ENCODE measurements around the gene COX5B. TPM values are rescaled to one million over a fixed set of nuclear protein-coding genes. Genes with fewer than 3 reads are reported as not detected.
A peak's percentile ranks its signal among the peaks of the same experiment; 100 is the strongest.

The COX5B gene
- total and polyA plus RNA-seq, 9 of the 15 experiments (the other 6 are each of a cell fraction or from before 2014, with no cell fraction given): 154 to 1,424 (median 487) TPM

- TF ChIP-seq CREB3 (tag; conservative IDR thresholded peaks at IDR 0.05; ENCODE audit: low read depth): 0 out of 2 replicates have a peak, but pooled peaks have one; percentile 11
- TF ChIP-seq ZBTB2 (IDR thresholded peaks at IDR 0.05): no peak
- TF ChIP-seq ILF3 (IDR thresholded peaks at IDR 0.05; ENCODE audit: borderline replicate concordance): no peak
- TF ChIP-seq FOXP4 (CRISPR knock-in tag; IDR thresholded peaks at IDR 0.05; ENCODE audit: borderline replicate concordance): no peak
- TF ChIP-seq ZNF766 (CRISPR knock-in tag; conservative IDR thresholded peaks at IDR 0.05): 0 out of 2 replicates have a peak, but pooled peaks have one; percentile 17
- no peak for TF ChIP-seq BACH1 (tag; IDR thresholded peaks at IDR 0.05)
- TF ChIP-seq RREB1 (CRISPR knock-in tag; IDR thresholded peaks at IDR 0.05): no peak
- TF ChIP-seq ZFX (CRISPR knock-in tag; IDR thresholded peaks at IDR 0.05): peak; percentile 31; the same call in 1 of the 2 replicates
- no peak for TF ChIP-seq ZNF639 (CRISPR knock-in tag; conservative IDR thresholded peaks at IDR 0.05 in 1 of 2, IDR thresholded peaks at IDR 0.05 in 1 of 2)
- no peak for TF ChIP-seq TAF1 (IDR thresholded peaks at IDR 0.05; ENCODE audit: control insufficient read depth, extremely low read depth, insufficient read depth, low read length, severe bottlenecking)
- peak; percentile 40 for TF ChIP-seq ZNF121 (CRISPR knock-in tag; conservative IDR thresholded peaks at IDR 0.05)
- TF ChIP-seq ZNF146 (CRISPR knock-in tag; IDR thresholded peaks at IDR 0.05; ENCODE audit: unreplicated experiment): no peak
Measured at GRCh38 chr2:97664636-97664970, 18.7 kb downstream of the COX5B start (continued).

All from K562 (cell line).